Pulmonary artery endothelial cell (primary cell): Measurements from ENCODE around the gene CEMIP2. TPM values are rescaled to one million over a fixed set of nuclear protein-coding genes. Genes with fewer than 3 reads are reported as not detected.
"Not testable (repeated sequence)": the region's sequence is repeated elsewhere in the genome, so short reads cannot be mapped to it uniquely, and the experiment has no call there.

Experiments used
- DNase-seq: peaks from one replicate; pipeline ENCODE4 v3.0.0-alpha.2; 2011; ENCODE audit warnings: low read depth, low spot score
- total RNA-seq: library from RNA; depleted of rRNA; stranded (reverse); fragments of >200 nt; gene quantifications from 2 replicates; pipeline ENCODE4 v1.2.3, GENCODE V29; 2014

The CEMIP2 gene
- total RNA-seq, 1 donor from 2014 or later = 75.6 TPM

DNA sequence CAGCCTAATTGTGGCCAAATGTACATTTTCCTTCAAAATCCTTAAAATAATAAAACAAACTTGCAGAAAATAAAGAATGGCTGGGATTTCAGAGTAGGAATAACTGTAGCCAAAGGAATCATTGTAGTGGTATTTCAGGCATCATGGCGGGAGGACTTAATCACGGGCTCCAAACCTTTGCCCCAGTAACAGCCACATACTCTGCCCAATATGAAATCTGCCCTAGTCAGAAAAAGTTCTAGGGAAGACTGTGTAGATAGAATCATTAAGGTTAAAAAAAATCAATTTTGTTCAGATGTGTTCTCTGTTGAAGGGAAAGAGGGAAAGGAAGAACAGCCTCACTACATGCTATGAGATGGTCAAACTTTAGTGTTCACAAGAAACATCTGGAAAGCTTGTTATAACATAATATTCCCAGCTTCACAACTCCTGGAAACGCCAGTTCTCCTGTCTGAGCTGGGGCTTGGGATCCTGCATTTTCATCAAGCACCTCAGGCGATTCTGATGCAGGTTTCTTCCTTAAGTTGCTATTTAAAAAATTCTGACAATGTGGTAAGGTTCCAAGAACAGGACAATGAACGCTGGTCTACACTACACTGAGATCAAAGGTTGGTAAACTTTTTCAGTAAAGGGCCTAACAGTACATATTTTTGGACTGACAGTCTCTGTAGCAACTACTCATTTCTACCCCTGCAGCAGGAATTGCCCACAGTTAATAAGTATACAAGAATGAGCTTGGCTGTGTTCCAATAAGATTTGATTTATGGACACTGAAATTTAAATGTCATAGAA, 87.9 kb downstream of the CEMIP2 start:
- DNase-seq = no peak

- no peak for DNase-seq
Observed at GRCh38 chr9:71678999-71679398, 89.3 kb downstream of the CEMIP2 start.

DNA sequence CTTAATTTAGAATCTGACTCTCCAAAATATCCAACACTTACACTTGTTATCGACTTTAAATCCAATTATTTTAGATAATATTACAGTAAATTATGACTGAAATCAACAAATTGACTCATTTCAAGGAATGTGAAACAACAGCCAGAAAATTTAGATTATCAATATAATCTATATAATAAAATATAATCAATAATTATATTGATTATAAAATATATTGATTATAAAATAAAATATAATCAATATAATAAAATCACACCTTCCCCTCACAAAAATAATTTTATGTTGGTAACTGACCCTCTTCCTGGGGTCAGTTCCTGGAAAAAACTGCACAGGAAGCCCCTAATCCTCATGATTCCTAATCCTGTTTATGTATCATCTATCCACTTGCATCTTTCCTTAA, 91.1 kb downstream of the CEMIP2 start:
- DNase-seq = no peak

- no peak for DNase-seq
Observed at GRCh38 chr9:71676460-71676859, 91.9 kb downstream of the CEMIP2 start.

GRCh38 chr9:71675857-71676165, 92.5 kb downstream of the CEMIP2 start:
- DNase-seq = no peak

DNA sequence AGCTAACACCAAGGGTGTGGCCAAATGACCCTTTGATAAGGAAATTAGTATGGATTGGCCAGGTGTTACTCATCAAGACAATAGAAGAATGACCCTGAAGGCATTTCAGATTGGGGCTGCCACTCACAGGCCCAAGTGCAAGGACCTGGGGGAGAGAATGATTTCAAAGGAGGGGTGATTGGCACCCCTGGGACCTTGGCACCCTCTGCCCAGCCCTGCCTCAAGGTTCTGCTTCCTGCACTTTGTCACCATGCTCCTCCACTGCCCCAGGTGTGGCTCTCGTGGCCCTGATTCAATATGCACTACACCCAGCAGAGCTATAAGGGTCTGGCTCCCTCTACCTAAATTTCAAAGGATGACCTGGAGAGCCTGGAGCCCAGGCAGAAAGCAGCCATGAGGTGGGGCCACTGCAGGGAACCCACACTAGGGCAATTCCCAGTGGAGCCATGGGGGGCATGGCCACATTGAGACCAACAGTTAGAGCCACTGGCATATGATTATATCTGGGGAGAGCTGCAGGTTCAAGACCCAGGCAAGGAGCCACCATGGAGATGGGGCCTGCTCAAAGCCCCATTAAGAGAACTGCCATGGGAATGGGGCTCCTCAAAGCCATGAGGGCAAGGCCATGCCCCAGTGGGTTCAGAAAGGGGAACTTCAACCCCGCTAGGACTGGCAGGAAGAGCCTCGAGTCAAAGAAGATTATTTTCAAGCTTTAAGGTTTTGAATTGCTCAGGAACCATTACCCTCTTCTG, 93.0 kb downstream of the CEMIP2 start:
- DNase-seq = no peak

- no peak for DNase-seq
Observed at GRCh38 chr9:71672573-71672972, 95.7 kb downstream of the CEMIP2 start.

DNA sequence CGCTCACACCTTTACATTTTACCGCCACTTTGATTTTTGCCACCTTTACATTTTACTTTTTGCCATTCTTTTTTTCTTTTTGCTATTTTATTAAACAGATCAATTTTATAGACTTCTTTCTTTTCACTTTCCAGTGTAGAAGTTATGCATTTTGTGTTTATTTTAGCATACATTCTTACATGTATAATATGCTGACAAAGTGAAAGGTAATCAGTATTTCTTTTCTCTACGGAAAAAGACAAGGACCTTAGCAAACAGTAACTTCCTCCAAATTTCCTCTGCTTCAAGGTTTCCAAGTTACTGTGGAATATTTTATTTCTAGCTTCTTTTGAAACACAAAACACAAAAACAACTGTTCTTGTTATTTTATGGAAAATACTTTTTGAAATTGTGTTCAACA, 97.0 kb downstream of the CEMIP2 start:
- DNase-seq = no peak

- no peak for DNase-seq
Observed at GRCh38 chr9:71670121-71670520, 98.2 kb downstream of the CEMIP2 start.

- DNase-seq = no peak
Observed at GRCh38 chr9:71669284-71669995, 98.9 kb downstream of the CEMIP2 start.

- no peak for DNase-seq
Observed at GRCh38 chr9:71668717-71669116, 99.6 kb downstream of the CEMIP2 start.

GRCh38 chr9:71665247-71665646, 103.1 kb downstream of the CEMIP2 start:
- DNase-seq = no peak

DNA sequence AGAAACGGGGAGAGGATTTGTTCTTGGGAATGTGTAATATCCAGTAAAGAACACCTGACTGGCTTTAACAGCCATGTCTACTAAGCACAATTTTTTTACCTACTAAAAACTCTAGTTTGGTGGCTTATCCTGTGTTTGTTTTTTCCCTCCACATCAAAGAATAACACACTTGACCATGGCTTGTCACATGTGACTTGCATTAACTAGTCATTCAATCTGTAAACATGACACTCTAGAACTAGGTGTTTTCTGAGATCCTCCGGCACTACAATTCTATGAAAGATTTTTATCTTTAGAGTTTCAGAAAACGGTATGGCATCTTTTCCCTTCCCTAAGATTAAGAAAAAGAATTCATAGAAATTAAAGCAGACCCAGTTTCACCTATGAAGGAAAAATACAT, 103.7 kb downstream of the CEMIP2 start:
- no peak for DNase-seq

- no peak for DNase-seq
Observed at GRCh38 chr9:71663931-71664459, 104.3 kb downstream of the CEMIP2 start.

DNA sequence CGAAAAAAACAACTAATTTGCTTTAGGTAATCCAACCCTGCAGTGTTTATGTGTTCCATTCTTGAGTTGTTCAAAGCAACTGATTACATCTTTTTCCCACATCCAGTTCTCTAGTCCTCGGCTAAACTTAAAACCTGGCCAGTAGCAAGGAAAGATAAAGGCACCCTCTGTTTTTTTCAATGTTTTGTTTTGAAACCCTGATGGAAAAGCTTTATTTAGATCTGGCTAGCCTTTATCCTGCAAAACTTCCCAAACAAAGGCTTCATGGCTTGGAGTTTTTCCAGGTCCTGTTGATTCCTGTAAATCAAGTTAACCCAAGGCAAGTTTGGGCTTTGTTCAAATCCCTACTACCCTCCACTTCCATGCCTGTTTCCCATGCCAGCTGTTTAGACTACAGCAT, 105.1 kb downstream of the CEMIP2 start:
- DNase-seq = no peak

DNA sequence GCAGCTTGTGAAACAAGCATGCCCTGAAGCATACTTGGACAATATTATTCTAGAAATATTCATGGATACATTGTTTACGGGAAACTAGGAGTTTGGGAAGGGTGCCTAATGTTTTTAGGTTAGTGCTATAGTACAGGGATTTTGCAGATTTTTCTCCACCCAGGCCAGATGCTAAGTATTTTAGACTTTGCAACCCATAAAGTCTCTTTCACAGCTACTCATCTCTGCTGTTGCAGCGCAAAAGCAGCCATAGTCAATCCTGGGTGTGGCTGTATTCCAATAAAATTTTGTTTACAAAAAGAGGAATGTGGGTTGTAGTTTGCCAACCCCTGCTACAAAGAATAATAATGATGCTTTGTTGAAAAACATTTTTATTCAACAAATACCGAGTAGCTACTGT, 106.2 kb downstream of the CEMIP2 start:
- no peak for DNase-seq

DNA sequence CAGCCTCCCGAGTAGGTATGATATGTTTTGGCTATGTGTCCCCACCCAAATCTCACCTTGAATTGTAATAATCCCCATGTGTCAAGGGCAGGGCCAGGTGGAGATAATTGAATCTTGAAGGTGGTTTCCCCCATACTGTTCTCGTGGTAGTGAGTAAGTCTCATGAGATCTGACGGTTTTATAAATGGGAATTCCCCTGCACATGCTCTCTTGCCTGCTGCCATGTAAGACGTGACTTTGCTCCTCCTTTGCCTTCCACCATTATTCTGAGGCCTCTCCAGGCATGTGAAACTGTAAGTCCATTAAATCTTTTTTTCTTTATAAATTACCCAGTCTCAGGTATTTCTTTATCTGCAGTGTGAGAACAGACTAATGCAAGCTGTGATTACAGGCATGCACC, 111.0 kb downstream of the CEMIP2 start:
- DNase-seq = not testable (repeated sequence)

DNA sequence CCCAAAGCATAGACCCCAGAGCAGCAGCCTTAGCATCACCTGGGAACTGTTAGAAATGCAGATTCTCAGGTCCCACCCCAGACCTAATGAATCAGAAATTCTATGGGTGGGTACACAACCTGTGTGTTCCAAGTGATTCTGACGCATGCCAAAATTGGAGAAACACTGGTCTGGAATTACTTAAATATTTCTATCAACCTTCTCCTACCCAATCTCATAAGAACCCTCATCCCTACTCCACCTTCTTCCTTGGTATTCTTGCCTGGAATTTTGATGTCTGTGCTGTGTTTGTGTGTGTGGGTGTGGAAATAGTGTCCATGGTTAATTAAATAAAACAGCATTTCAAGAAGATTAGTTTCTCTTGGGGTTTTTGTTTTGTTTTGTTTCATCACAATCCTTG, 111.8 kb downstream of the CEMIP2 start:
- no peak for DNase-seq

GRCh38 chr9:71655778-71656177, 112.5 kb downstream of the CEMIP2 start:
- no peak for DNase-seq

- DNase-seq = no peak
Observed at GRCh38 chr9:71655141-71655540, 113.2 kb downstream of the CEMIP2 start.

DNA sequence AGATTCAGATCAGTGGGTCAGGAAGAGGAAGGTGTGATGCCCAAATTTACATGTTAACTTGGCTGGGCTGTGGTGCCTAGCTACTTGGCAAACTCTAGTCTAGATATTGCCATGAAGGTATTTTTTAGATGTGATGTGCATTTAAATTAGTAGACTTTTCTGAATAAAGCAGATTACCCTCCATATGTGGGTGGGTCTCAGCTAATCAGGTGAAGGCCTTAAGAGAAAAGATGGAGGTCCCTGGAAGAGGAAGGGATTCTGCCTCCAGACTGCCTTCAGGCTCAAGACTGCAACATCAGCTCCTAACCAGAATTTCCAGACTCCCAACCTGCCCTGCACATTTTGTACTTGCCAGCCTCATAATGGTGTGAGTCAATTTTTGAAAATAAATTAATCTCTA, 115.8 kb downstream of the CEMIP2 start:
- DNase-seq = no peak

DNA sequence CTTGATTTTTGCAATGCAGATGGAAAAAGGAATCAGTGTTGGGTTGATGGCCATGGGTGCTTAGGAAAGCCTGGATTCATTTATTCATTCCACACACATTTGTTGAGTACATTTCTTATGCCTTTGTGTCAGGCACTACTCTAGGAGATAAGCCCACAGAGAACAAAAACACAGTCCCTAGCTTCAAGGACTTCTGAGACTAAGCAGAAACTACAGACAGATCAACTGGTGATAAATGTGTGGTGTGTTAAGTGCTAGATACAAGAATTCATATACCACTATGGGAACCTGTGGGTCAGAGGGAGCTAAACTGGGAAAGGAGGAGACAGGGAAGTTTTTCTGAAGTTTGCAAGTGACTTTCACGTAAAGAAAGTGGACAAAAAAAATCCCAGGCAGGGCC, 119.9 kb downstream of the CEMIP2 start:
- no peak for DNase-seq
